GM19455 (cell line): ENCODE data around the gene LAIR2.
"Not testable (repeated sequence)": the region's sequence is repeated elsewhere in the genome, so short reads cannot be mapped to it uniquely, and the experiment has no call there.

Experiments used
- ATAC-seq: cut with Tn5 transposase; IDR thresholded peaks from one replicate; pipeline ENCODE4 v1.9.1; 2021; ENCODE audit not compliant: unreplicated experiment

Gene LAIR2

GRCh38 chr19:54464044-54464629 is 38.5 kb upstream of the LAIR2 start:
- ATAC-seq = peak; percentile 36

- peak; percentile 40 for ATAC-seq
Observed at GRCh38 chr19:54464630-54465425, 37.8 kb upstream of the LAIR2 start.

- ATAC-seq = no peak
Observed at GRCh38 chr19:54465426-54466109, 37.1 kb upstream of the LAIR2 start.

- not testable (repeated sequence) for ATAC-seq
Observed at GRCh38 chr19:54466110-54466480, 36.5 kb upstream of the LAIR2 start.

GRCh38 chr19:54469496-54469934 is 33.1 kb upstream of the LAIR2 start:
- ATAC-seq = no peak

GRCh38 chr19:54470276-54470887 is 32.2 kb upstream of the LAIR2 start:
- no peak for ATAC-seq

- no peak for ATAC-seq
Observed at GRCh38 chr19:54470991-54471782, 31.4 kb upstream of the LAIR2 start.

GRCh38 chr19:54473071-54473891 is 29.4 kb upstream of the LAIR2 start, which contains the start of gene CDC42EP5:
TSS of gene CDC42EP5 (minus strand) at chr19:54473296. CDS start at chr19:54465547, 7,749 bp downstream.
- ATAC-seq = no peak

GRCh38 chr19:54473892-54474372 is 28.7 kb upstream of the LAIR2 start:
- no peak for ATAC-seq

- ATAC-seq = no peak
Observed at GRCh38 chr19:54475706-54476105, 26.9 kb upstream of the LAIR2 start.

- no peak for ATAC-seq
Observed at GRCh38 chr19:54477650-54478049, 25.0 kb upstream of the LAIR2 start.

- ATAC-seq = no peak
Observed at GRCh38 chr19:54478677-54479266, 23.9 kb upstream of the LAIR2 start.

GRCh38 chr19:54480051-54480450 is 22.6 kb upstream of the LAIR2 start:
- ATAC-seq = no peak

- no peak for ATAC-seq
Observed at GRCh38 chr19:54481326-54481930, 21.2 kb upstream of the LAIR2 start.

GRCh38 chr19:54482889-54483288 is 19.7 kb upstream of the LAIR2 start:
- ATAC-seq = no peak

- ATAC-seq = no peak
Observed at GRCh38 chr19:54484451-54484850, 18.2 kb upstream of the LAIR2 start.

GRCh38 chr19:54485851-54486250 is 16.8 kb upstream of the LAIR2 start:
- ATAC-seq = no peak

- no peak for ATAC-seq
Observed at GRCh38 chr19:54489341-54489740, 13.3 kb upstream of the LAIR2 start.

- ATAC-seq = no peak
Observed at GRCh38 chr19:54489766-54490165, 12.9 kb upstream of the LAIR2 start.
